Upper lobe of left lung (tissue), 4 donors: ENCODE measurements around the gene TMEM181.
"Not testable (repeated sequence)": the region's sequence is repeated elsewhere in the genome, so short reads cannot be mapped to it uniquely, and the experiment has no call there.

Experiments
- CTCF ChIP-seq, 6 experiments: fragments of 450-650 bp in 4 of 6; fragments of 200-600 bp in 2 of 6; sonication (generic) in 2 of 6; IDR thresholded peaks; one replicate each; pipeline ENCODE4 v1.5.1; 2016 to 2019; ENCODE audit warnings: antibody characterized with exemption in 6 of 6
- EP300 ChIP-seq, 4 donors: sonication (generic); formaldehyde crosslinking; IDR thresholded peaks; one replicate each; pipeline ENCODE4 v1.5.1; 2017; ENCODE audit warnings: antibody characterized with exemption in 4 of 4, control low read depth in 2 of 4
- POLR2AphosphoS5 ChIP-seq, 2 donors: sonication (generic); formaldehyde crosslinking; IDR thresholded peaks; one replicate each; pipeline ENCODE4 v1.5.1; 2017; ENCODE audit warnings: antibody characterized with exemption in 2 of 2

DNA sequence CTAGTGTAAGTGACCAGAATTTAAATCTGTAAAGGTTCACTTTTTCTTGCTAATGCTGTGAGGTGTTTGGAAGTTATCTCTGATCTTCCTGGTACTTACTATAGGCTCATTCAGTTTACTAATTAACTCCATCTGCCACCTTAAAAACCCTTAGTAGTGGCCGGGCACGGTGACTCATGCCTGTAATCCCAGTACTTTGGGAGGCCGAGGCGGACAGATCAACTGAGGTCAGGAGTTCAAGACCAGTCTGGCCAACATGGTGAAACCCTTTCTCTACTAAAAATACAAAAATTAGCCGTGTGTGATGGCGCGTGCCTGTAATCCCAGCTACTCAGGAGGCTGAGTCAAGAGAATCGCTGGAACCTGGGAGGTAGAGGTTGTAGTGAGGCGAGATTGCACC, 97.1 kb downstream of the TMEM181 start:
- TF ChIP-seq CTCF, POLR2AphosphoS5, EP300 (IDR thresholded peaks at IDR 0.05): not testable (repeated sequence)
